HL-60/S4 treated with retinoic acid at 250 ng/mL for 4 days and 3 days (cell line): ENCODE results near the gene SV2C.

Source experiments
- in situ Hi-C: fragments of 300-500 bp; cut with MboI; formaldehyde crosslinking; loops from 2 replicates; pipeline ENCODE4 v1.7.0; 2022; ENCODE audit warnings: low sequenced_read_pairs

The SV2C gene

DNA sequence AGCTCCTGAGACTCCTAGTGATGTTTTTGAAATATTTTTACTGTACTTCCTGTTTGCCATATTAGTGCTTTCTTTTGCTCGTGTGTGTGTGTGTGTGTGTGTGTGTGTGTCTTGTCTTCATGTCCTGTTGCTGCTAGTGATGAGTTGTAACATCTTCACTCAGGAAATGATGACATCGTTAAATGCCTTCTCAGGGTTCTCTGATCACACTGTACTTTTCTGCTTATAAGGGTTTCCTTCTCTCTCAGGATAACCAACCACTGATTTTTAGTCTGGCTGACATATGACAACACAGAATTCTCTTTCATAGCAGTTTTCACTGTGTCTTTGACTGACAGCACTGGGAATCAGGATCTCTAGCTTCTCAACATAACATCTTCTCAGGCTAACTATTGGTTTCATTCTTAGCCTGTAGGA is 16.1 kb downstream of the SV2C start:
- in situ Hi-C loops, result no loop called here

DNA sequence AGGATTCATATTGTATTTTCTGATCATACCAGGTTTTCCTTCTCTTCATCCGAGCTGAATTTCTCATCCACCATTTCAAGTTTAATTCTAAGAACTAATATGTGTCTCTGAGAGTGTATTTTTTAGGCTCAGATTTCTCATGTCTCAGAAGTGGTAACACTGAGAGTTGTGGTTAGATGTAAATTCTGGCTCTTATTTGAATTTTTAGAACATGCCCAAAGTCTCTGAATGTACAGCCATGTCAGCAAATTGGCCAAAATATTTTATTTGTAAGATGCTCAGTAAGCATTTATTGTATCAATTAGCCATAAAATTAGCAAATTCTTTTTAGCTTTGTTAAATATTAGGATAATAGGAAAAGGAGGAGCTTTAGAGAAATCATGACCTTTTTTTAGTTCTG is 16.6 kb downstream of the SV2C start:
- in situ Hi-C loops, result no loop called here

DNA sequence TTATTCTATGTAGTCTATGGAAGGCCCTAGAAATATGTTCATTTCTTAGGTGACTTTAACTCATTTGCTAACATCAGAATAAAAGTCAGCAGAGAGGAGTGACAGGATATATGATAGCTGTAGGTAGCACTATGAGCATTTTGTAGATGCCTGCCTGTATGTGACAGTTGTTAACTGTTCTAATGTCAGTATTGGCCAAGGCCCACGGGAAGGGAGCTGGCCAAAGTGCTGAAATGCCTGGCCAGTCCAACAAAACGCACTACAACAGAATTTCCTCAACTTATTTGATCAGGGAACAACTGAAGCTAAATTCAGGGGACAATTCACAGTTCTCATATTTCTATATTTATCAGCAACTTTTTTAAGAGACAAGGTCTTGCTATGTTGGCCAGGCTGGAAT is 20.8 kb downstream of the SV2C start:
- in situ Hi-C loops, result no loop called here

DNA sequence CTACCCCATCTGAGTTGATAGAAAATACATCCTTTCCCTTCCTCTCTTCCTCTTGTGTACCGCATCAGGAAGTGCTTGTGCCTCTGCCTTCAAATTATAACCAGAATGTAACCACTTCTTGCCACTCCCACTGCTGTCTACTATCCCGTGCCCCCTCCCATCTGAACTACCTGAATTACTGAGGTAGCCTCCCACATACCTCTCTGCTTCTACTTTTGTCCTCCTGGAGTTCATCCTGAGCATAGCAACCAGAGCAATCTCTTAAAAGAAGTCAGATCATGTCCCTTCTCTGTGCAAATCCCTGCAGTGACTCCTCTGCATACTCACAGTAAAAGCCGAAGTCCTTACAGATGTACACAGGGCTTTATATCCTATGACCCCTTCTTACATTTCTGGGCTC is 23.0 kb downstream of the SV2C start:
- in situ Hi-C loops, result no loop called here

DNA sequence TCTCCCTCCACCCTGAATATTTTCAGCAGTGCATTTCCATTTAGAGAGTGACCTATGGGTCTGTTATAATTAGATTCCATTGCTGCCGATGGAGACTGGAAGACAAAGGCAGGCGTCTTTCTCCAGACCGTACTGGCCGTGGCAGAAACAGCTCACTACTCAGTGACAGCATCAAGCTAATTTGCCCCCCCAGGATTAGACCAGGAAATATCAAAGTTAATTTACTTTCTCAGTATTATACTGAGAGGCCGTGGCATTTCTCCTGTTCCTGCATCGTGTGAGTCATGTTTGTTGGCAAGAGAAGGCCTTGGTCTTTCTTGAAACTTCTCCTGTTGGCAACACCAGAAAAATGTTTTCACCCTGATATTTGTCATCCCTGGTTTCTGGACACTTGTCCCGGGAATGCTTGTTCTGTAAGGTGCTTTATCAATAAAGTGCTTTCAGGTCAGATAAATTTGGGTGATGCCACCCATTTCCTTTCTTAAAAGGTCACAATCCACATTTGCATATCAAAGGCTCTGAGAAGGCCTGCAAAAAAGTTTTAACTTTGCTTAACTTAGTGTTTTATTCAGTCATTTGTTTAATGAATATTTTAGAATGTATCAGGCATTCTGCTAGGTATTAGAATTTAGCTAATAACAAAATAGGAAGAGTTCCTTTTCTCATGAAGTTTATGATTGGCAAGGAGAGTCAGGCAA is 28.4 kb downstream of the SV2C start:
- in situ Hi-C loops, result no loop called here

DNA sequence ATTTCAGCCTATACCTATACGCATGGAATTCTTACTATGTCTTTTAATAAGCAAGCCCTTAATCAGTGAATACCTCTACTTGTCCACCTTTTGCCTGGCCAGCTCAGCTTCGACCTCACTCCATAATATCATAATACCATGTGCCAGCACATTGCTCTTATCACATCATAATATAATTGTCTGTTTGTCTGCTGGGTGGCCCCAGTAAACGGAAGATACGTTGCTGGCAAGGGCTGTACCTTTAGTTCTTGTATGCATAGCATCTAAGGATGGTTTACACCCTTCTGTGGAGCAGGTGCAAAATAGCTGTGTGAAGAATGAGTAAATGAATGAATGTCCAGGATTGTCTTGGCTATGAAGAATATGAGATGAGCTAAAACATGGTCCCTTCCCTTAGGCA is 29.9 kb downstream of the SV2C start:
- in situ Hi-C loops, result no loop called here

DNA sequence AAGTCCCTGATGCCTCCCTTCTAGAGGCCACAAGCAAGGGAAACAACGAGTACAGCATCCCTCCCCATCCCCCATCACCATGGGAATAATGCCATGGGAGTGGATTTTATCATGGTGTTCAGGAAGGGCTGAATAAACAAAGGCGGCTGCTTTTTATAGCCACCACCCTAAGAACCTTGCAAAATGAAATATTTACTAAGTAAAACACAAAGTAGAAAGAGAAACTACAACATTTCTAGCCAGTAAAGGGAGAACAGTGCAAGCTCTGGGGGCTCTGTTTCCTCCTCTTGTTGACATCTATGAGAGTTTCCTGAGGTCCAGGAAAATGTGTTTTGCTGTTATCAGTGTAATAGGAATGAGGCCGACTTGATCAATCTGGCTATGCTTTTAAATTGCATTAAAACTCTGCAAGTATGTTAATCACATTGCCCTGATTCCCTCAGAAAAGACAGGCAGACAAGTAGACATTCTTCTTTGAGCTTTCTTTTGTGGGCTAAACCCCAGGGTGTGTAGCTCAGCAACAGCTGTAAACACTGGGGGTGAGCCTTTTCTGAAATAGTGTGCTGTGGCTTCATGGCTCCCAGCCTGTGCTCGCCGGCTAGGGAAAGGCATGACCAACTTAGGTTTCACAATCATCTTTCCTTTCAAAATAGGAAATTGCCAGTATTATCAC is 31.1 kb downstream of the SV2C start:
- in situ Hi-C loops, result no loop called here

DNA sequence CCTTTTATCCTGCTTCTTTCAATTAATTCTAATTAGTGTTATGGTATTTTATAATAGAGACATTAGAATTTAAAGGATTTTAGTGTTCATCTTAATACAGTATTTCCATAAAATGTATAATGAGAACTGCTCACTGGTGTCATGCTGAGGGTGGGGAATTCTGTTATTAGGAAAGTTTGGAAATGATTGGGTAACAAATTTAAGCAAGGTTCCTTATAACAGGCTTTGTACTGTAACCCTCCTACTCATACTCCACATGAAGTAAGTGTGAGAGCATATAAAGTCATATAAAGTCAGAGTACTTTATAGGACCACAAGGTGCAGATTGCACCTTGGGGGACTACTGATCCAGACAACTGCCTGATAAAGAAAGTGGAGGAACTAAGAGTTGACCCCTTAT is 42.2 kb downstream of the SV2C start:
- in situ Hi-C loops, result no loop called here

DNA sequence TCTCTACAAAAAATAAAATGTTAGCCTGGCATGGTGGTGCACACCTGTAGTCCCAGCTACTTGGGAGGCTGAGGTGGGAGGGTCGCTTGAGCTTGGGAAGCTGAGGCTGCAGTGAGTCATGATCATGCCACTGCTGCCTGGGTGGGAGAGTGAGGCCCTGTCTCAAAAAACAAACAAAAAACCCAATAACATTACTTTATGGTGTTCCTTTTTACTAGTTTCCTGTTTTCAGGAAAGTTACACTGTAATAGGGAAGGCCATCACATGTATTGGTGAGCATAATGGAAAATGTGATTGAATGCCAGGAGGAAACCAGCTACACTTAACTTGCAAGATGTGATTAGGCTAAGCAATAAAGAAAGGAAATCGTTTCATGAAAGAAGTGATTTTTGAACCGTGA is 42.7 kb downstream of the SV2C start:
- in situ Hi-C loops, result no loop called here

DNA sequence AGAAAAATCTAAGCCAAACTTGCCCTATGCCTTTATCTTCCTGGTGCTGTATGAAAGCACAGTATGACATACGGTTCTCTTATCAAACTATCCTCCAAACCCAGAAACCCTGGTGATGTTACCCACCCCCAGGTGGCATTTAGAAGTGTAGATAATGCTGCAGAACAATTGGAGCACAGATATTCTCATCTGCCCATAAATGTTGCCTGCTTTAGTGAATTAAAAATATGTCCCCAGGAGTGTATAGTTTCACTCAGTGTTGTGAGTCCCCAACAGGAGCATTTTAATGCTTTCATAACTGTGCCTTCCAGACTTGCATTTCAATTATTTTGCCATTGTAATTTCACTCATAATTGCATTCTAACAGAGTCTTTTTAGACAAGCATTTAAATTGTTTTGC is 50.8 kb downstream of the SV2C start:
- in situ Hi-C loops, result no loop called here

DNA sequence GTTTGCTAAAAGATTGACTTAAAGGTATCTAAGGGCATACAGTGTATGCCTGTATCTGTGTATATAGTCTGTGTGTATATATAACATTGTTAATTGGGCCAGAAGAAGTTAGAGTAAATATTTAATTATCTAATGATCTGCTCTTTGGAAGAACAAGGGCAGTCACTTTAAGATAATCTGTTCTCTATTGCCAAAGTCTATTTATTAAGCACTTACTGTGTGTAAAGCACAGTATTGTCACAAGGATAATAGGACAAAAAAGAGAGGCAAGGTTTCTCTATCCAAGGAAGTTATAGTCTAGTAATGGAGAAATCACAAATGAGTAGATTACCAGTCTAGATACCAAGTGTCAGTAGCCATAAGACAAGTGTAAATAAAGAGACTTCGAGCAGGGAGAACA is 51.5 kb downstream of the SV2C start:
- in situ Hi-C loops, result no loop called here

DNA sequence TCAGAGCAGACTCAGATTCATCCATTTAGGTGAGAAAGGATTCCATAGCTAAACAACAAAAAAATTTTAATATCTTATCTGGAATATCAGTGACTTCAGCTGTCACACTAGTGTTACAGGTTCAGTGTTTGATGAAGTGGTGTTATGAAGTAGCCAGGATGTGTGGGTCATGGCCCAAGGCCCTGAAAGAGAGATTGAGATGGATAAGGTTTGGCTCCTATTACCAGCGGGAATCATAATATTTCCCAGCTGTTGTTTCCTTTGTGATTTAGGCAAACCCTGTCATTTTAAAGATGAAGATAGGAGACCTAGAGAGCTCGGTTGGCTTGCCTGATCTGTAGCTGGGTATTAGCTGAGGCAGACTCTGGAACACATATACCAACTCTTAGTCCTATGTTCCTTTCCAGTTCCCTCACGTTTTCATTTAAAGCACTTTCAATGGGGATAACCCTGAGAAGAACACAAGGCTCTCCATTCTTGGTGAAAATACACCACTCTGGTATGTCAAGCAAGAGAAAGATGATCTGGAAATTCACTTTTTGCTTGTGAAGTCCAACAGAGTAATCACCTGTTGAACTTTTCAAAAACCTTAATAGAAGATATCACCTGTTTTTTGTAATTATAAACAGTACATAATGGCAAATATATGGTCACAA is 54.8 kb downstream of the SV2C start:
- in situ Hi-C loops, result no loop called here

DNA sequence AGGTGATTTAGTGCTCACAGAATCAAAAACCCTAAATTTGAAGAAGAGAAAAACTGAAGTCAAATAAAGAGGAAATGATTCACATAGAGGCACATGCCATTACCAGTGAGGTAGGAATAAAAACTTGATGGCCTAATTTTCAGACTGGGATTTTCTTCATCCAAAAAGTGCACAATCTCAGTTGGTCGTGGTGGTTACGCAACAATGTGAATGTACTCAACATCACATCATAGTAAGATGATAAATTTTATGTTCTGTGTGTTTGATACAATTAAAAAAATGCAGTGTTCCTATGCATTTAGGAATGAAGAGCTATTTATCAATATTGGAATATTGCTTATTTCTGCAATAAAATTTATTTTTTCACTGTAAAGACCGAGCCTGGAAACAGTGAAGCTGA is 60.7 kb downstream of the SV2C start:
- in situ Hi-C loops, result no loop called here

DNA sequence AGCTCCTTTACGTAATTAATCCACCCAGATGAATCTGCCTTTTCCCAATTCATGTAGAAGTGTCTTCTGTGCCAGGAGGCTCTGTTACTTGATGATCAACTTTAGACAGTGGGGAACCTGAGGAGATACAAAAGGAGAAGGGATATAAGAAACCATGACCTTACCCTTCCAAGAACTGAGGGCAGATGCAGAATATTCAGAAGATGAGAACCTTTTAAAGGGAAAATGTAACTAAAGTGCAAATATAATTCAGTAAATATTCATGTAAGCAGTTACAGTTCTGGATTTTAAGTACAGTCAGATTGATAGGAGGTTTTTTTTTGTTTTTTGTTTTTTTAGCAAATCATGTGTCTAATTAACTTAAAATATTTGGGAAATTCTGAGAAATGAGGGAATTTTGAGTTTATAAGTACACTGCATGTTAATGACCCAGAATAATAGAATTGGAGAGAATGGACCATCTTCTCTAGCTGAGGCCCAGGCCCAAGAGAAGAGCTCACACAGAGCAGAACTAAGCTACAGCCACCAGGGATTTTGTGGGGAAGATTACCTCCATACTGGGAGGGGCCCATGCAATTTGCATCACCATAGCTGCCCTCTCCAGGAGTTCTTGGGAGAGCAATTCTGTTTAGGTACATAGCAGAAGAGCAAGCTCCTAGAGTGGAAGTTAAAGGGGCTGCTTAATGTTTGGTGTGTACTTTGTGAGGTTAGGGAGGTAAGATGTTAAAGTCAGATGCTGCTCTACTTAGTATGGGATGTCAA is 61.5 kb downstream of the SV2C start:
- in situ Hi-C loops, result no loop called here

DNA sequence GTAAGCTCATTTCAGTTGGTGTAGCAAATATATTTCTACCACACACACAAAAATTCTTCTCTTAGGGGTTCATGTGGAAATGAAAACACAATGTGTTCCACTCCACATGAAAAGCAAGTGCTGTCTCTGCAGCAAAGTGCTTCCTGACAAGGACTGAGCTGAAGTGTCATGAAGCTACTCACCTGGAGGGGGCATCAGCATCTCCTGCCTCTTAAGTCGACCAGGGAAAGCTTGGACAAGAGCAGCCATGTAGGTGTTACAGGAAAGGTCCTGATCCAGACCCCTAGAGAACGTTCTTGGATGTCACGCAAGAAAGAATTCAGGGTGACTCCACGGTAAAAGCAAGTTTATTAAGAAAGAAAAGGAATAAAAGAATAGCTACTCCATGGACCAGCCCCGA is 62.8 kb downstream of the SV2C start:
- in situ Hi-C loops, result no loop called here

DNA sequence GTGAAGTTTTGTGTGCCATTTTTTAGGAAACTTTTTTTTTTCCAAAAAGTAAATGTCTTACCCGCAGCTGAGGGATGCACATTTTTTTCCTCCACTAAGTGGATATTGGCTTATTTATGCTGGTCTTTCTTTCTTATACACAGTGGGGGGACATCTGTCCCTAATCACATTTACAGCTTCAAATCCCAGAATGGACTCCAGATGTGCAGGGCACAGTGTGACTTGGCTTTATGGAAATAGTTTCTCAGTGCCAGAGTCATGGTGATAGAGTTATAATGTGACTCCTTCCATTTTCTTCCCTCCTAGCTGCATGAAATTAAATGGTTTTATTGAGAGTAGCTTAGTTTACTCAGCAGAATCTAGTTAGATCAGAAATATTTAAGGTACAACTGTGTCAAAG is 66.5 kb downstream of the SV2C start:
- in situ Hi-C loops, result no loop called here

DNA sequence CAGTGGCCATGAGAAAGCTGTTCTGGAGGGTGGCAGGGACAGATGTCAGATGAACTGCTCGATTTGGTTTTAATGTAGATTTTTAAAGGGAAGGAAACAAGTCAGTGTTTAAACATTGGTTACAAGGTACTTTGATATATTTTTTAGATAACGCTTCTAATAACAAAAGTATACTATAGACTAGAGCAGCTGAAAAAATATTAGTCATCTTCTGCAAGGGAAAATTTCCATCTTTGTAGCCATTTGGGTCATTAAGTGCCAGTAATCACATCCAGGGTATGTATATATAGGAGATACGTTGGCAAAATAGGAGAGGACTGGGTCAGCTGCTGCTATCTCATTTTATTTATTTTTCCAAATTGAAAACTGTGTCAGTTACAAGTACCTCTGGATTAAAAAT is 69.0 kb downstream of the SV2C start:
- in situ Hi-C loops, result no loop called here

DNA sequence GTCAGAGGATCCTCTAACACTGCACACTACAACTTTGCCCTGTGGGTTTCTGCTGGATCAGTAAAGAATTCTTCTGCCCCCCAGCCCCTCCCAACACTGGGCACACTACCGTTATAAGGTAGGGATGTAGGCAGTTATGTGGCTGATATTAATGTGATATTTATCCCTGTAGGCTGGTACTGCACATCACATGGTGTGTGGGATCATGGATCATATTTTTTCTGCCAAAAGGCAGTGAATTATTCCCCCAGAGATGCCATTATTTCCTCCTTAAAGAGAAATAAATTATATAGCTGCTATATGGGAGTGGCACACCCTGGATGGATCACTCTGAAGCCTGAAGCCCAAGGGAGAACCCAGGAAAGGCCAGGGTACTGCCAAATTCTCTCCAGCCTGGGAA is 69.5 kb downstream of the SV2C start:
- in situ Hi-C loops, result no loop called here

DNA sequence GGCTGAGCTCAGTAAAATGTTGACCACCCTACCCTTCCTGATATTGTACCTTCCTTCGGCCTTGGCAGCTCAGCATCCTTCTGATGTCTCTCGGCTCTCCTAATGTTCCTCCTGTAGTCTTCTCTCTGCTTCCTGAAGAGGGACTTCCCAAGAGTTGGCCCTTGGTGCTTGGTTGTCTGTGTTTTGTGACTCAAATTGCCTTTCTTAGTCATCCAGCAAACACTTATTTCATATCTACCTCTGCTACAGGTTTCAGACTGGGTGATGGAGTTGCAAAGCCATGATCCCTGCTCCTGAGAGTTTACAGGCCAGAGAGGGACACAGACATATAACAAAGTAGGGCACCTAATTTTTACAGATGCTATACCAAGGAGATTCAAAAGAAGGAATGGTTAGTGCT is 70.1 kb downstream of the SV2C start:
- in situ Hi-C loops, result no loop called here

DNA sequence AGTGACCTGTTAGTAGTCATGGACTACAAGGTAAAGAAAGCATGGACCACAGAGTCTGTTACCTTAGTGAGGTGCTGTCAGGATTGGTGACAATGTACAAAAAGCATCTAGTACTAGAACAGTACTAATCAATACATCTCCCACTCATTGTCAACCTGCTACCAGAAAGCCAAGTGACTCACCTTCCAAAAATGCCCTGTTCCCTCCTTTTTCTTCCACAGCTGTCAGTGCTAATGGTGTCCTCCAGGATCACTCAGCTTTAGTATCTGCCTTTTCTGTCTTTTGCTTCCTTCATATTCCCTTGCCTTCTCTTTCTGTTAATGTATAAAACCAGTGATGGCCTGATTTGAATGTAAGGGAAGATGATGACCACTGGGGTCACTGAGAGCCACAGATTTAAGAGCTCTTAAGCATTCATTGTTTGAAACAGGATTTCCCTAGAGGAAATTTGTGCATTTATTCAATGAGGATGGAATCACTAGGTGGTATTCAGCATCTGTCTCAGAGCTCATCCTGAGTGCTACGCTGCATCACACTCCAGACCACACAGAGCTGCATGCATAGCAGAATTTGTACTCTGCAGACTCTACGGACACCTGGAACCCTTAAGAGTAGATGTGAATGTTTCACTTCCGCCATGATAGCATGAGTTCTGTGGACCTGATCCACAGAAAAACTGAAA is 71.0 kb downstream of the SV2C start:
- in situ Hi-C loops, result no loop called here

DNA sequence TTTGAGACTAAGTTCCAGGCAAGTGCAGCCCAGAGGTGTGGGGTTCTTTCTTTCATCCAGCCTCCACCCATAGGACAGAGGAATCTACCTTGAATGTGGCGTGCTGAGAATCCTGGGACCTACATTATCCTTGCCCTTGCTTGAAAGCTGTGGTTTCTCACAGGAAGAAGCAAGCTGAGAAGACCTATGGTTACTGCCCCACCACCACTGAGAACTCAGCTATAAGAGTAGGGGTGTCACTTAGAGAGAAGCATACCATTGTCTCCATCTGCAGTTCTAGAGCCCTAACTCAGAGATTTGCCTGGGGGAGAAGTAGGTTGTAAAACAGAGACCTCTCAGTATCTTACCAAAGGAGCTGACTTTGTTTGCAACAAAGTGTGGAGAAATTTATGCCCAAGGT is 72.4 kb downstream of the SV2C start:
- in situ Hi-C loops, result no loop called here
